HCT116 (cell line): Measurements from ENCODE around the gene S100A2. TPM values are rescaled to one million over a fixed set of nuclear protein-coding genes. Genes with fewer than 3 reads are reported as not detected.

ENCODE experiments used
- ATAC-seq: fragments of 200-7000 bp; cut with Tn5 transposase; 2 replicates; pipeline ENCODE4 v1.9.1; 2020; ENCODE audit warnings: mild to moderate bottlenecking, moderate library complexity
- BruUV-seq: library from RNA; stranded (reverse); fragments of 400-500 nt; replicated peaks from 2 replicates; lab custom pipeline; 2021; lab: Mats Ljungman, UMichigan
- CTCF ChIA-PET: fragments of 300-600 bp; sonication (Branson Sonifier 250); formaldehyde crosslinking; loops from one replicate; lab custom pipeline; 2021; ENCODE audit warnings: antibody characterized with exemption; lab: Charles Lee
- POLR2A ChIA-PET: fragments of 300-600, 350-600 bp; sonication (Branson Sonifier 250); formaldehyde crosslinking; loops from one replicate; lab custom pipeline; 2021; ENCODE audit warnings: antibody characterized with exemption; lab: Charles Lee
- RAD21 ChIA-PET, 2 experiments: fragments of 300-600 bp; sonication (Branson Sonifier 250); formaldehyde crosslinking; loops; one replicate each; lab custom pipeline; 2023; ENCODE audit warnings: low total read pairs in 2 of 2; ENCODE audit not compliant: uncharacterized antibody in 2 of 2, unreplicated experiment in 2 of 2, low non-redundant PET in 1 of 2; lab: Charles Lee
- DNase-seq: peaks from one replicate; pipeline ENCODE4 v3.0.0-alpha.2; 2010; ENCODE audit warnings: low read depth, low spot score
- H2AFZ ChIP-seq: fragments of 200-600 bp; shearing (Covaris generic), sonication (generic); 2 replicates; pipeline ENCODE4 v1.6.1; 2017; ENCODE audit warnings: low read depth, mixed run types, mixed read lengths, antibody characterized with exemption, low read length; ENCODE audit not compliant: poor library complexity, severe bottlenecking
- H3K27ac ChIP-seq: 2 replicates; pipeline ENCODE4 v1.5.1; 2012; ENCODE audit warnings: low read depth, low read length
- H3K27me3 ChIP-seq: fragments of 200-600 bp; sonication (generic); 2 replicates; pipeline ENCODE4 v1.6.1; 2016; ENCODE audit warnings: mixed run types, low read length, mixed read lengths; ENCODE audit not compliant: insufficient read depth
- H3K36me3 ChIP-seq, 2 experiments: fragments of 200-500 bp in 1 of 2; fragments of 200-600 bp in 1 of 2; sonication (Bioruptor generic) in 1 of 2; sonication (generic) in 1 of 2; 2 replicates each; pipeline versions ENCODE4 v1.5.1 to v1.6.1; 2014 to 2016; ENCODE audit warnings: low read length in 2 of 2, inconsistent platforms in 1 of 2, mixed read lengths in 1 of 2, mixed run types in 1 of 2; ENCODE audit not compliant: insufficient read depth in 2 of 2, control insufficient read depth in 1 of 2
- H3K4me1 ChIP-seq, 2 experiments: fragments of 200-600 bp in 1 of 2; sonication (generic) in 1 of 2; 2 replicates each; pipeline versions ENCODE4 v1.5.1 to v1.6.1; 2012 to 2017; ENCODE audit warnings: low read length in 2 of 2, inconsistent platforms in 1 of 2, mild to moderate bottlenecking in 1 of 2, mixed read lengths in 1 of 2, mixed run types in 1 of 2, moderate library complexity in 1 of 2; ENCODE audit not compliant: insufficient read depth in 2 of 2, control insufficient read depth in 1 of 2
- H3K4me2 ChIP-seq: fragments of 200-600 bp; sonication (generic); 2 replicates; pipeline ENCODE4 v1.6.1; 2017; ENCODE audit warnings: mixed run types, low read length, mixed read lengths
- H3K4me3 ChIP-seq, 2 experiments: fragments of 200-600 bp in 1 of 2; sonication (generic) in 1 of 2; replicated peaks in 1 of 2; 2 replicates each; pipeline ENCODE4 v1.5.1; 2011 to 2016; ENCODE audit warnings: low read length in 2 of 2, control low read depth in 1 of 2, low read depth in 1 of 2, mild to moderate bottlenecking in 1 of 2, mixed read lengths in 1 of 2, mixed run types in 1 of 2
- H3K79me2 ChIP-seq: fragments of 200-600 bp; sonication (generic); 2 replicates; pipeline ENCODE4 v1.6.1; 2017; ENCODE audit warnings: mild to moderate bottlenecking, mixed run types, low read length, moderate library complexity, mixed read lengths; ENCODE audit not compliant: insufficient read depth
- H3K9ac ChIP-seq: fragments of 200-600 bp; sonication (generic); 2 replicates; pipeline ENCODE4 v1.6.1; 2016; ENCODE audit warnings: low read length, mixed read lengths
- H3K9me2 ChIP-seq: fragments of 200-600 bp; sonication (generic), shearing (Covaris generic); 2 replicates; pipeline ENCODE4 v1.6.1; 2017; ENCODE audit warnings: mixed run types, mild to moderate bottlenecking, moderate library complexity; ENCODE audit not compliant: insufficient read depth
- H3K9me3 ChIP-seq, 2 experiments: fragments of 200-500 bp in 1 of 2; fragments of 200-600 bp in 1 of 2; sonication (Bioruptor generic) in 1 of 2; sonication (generic) in 1 of 2; 2 replicates each; pipeline ENCODE4 v1.6.1; 2014 to 2017; ENCODE audit warnings: low read length in 2 of 2, mixed read lengths in 2 of 2, inconsistent platforms in 1 of 2, low read depth in 1 of 2, mild to moderate bottlenecking in 1 of 2, mixed run types in 1 of 2, moderate library complexity in 1 of 2; ENCODE audit not compliant: control insufficient read depth in 1 of 2, insufficient read depth in 1 of 2
- H4K20me1 ChIP-seq: fragments of 200-600 bp; sonication (generic), shearing (Covaris generic); 2 replicates; pipeline ENCODE4 v1.6.1; 2017; ENCODE audit warnings: mixed run types, mild to moderate bottlenecking, moderate library complexity; ENCODE audit not compliant: insufficient read depth
- EZH2 ChIP-seq: fragments of 200-600 bp; sonication (generic); IDR thresholded peaks from 2 replicates; pipeline ENCODE4 v1.6.1; 2017; ENCODE audit warnings: antibody characterized with exemption, mixed run types
- EZH2phosphoT487 ChIP-seq: fragments of 200-600 bp; IDR thresholded peaks from 2 replicates; pipeline ENCODE4 v1.6.1; 2018; ENCODE audit warnings: antibody characterized with exemption, borderline replicate concordance
- FOSL1 ChIP-seq: IDR thresholded peaks from 2 replicates; pipeline ENCODE4 v1.6.1; 2012; ENCODE audit warnings: low read depth
- MAX ChIP-seq: IDR thresholded peaks from 2 replicates; pipeline ENCODE4 v1.6.1; 2012
- POLR2A ChIP-seq: IDR thresholded peaks from 2 replicates; pipeline ENCODE4 v1.7.0; 2011; ENCODE audit warnings: borderline replicate concordance; ENCODE audit not compliant: insufficient read depth, insufficient read length; ENCODE audit errors: extremely low read depth
- RAD21 ChIP-seq: IDR thresholded peaks from 2 replicates; pipeline ENCODE4 v1.6.1; 2012; ENCODE audit warnings: low read depth, mild to moderate bottlenecking
- TCF7L2 ChIP-seq: IDR thresholded peaks from 2 replicates; pipeline ENCODE4 v1.7.0; 2011; ENCODE audit warnings: borderline replicate concordance, inconsistent platforms; ENCODE audit not compliant: insufficient read depth, insufficient read length; ENCODE audit errors: extremely low read depth
- YY1 ChIP-seq: IDR thresholded peaks from 2 replicates; pipeline ENCODE4 v1.6.1; 2011; ENCODE audit warnings: low read length, low read depth, moderate library complexity, mild to moderate bottlenecking; ENCODE audit not compliant: insufficient replicate concordance; ENCODE audit errors: extremely low read depth
- ZBTB33 ChIP-seq: IDR thresholded peaks from 2 replicates; pipeline ENCODE4 v1.6.1; 2011; ENCODE audit warnings: mild to moderate bottlenecking, low read length, moderate library complexity; ENCODE audit not compliant: insufficient replicate concordance; ENCODE audit errors: extremely low read depth
- ZFX ChIP-seq: fragments of 450-650 bp; IDR thresholded peaks from 2 replicates; pipeline ENCODE4 v1.6.1; 2017
- ZNF274 ChIP-seq: fragments of 200-500 bp; sonication (Bioruptor generic); IDR thresholded peaks from 2 replicates; pipeline ENCODE4 v1.6.1; 2014; ENCODE audit warnings: mild to moderate bottlenecking, low read depth, low read length, inconsistent platforms
- intact Hi-C: fragments of 100-400 bp; cut with micrococcal nuclease; formaldehyde crosslinking; loops from 2 replicates; pipeline ENCODE4 v1.10.0; 2022
- total RNA-seq: library from RNA; stranded (reverse); gene quantifications from one replicate; pipeline ENCODE4 v1.2.1, GENCODE V29; 2021; ENCODE audit not compliant: unreplicated experiment
- TF ChIP-seq, protein P1 (sequence below), 3 experiments: fragments of 200-600 bp in 1 of 3; sonication (generic) in 1 of 3; IDR thresholded peaks in 2 of 3; conservative IDR thresholded peaks in 1 of 3; 2 replicates each; pipeline ENCODE4 v1.5.1; 2012 to 2017; ENCODE audit warnings: low read depth in 2 of 3, low read length in 2 of 3, antibody characterized with exemption in 1 of 3, borderline replicate concordance in 1 of 3, control low read depth in 1 of 3, mild to moderate bottlenecking in 1 of 3, mixed read lengths in 1 of 3, mixed run types in 1 of 3, moderate library complexity in 1 of 3; ENCODE audit not compliant: insufficient read depth in 1 of 3

Gene S100A2
- total RNA-seq, 1 experiment from 2014 or later: 24.8 TPM

GRCh38 chr1:153560241-153560640 lies 5.4 kb downstream of the S100A2 start:
- BruUV-seq: no TSS peak
- ATAC-seq: no peak
- H3K9me2 ChIP-seq: no peaks in the 10 kb centered on the region
- intact Hi-C loops: no loop called here
- no peak overlapping the region for H2AFZ ChIP-seq
- H3K27ac ChIP-seq: no peak overlapping the region
- DNase-seq: no peak
- no peaks in the 10 kb centered on the region for H4K20me1 ChIP-seq
- no peaks in the 10 kb centered on the region for H3K79me2 ChIP-seq
- ChIA-PET CTCF (no interaction called here), POLR2A (interaction anchor here (1.6 to 4.0 kb wide), 2 partner anchors 25 kb away, joined by 12 to 16 read pairs; partner anchors contain the start of gene S100A6), RAD21 (interaction anchor here (0.7 kb wide), 2 partner anchors 19 to 22 kb away, joined by 4 read pairs; partner anchors contain the start of gene S100A5 (in 1 of the 2))
- no peak overlapping the region for H3K4me2 ChIP-seq
- H3K9me3 ChIP-seq: no peaks in the 10 kb centered on the region
- H3K36me3 ChIP-seq: no peaks in the 10 kb centered on the region
- no peaks in the 10 kb centered on the region for H3K27me3 ChIP-seq
- peaks cover 25 to 41% of the 10 kb centered on the region in 2 experiments for H3K4me1 ChIP-seq
- TF ChIP-seq, protein P1, sequence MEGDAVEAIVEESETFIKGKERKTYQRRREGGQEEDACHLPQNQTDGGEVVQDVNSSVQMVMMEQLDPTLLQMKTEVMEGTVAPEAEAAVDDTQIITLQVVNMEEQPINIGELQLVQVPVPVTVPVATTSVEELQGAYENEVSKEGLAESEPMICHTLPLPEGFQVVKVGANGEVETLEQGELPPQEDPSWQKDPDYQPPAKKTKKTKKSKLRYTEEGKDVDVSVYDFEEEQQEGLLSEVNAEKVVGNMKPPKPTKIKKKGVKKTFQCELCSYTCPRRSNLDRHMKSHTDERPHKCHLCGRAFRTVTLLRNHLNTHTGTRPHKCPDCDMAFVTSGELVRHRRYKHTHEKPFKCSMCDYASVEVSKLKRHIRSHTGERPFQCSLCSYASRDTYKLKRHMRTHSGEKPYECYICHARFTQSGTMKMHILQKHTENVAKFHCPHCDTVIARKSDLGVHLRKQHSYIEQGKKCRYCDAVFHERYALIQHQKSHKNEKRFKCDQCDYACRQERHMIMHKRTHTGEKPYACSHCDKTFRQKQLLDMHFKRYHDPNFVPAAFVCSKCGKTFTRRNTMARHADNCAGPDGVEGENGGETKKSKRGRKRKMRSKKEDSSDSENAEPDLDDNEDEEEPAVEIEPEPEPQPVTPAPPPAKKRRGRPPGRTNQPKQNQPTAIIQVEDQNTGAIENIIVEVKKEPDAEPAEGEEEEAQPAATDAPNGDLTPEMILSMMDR (IDR thresholded peaks at IDR 0.05 in 2 of 3, conservative IDR thresholded peaks at IDR 0.05 in 1 of 3; ENCODE audit: borderline replicate concordance in 1 of 3, insufficient read depth in 1 of 3, low read depth in 2 of 3, low read length in 2 of 3): no peak
- no peak for TF ChIP-seq ZNF274
- no peak overlapping the region for H3K9ac ChIP-seq
- no peak overlapping the region for H3K4me3 ChIP-seq

GRCh38 chr1:153557877-153558276 lies 7.8 kb downstream of the S100A2 start:
- POLR2A ChIA-PET: interaction anchor here (1.7 to 4.0 kb wide), 3 partner anchors 8 to 22 kb away, joined by 7 to 16 read pairs (median 8); partner anchors contain the start of gene S100A6
- no peaks in the 10 kb centered on the region for H3K9me3 ChIP-seq
- no peaks in the 10 kb centered on the region for H3K79me2 ChIP-seq
- CTCF ChIA-PET: no interaction called here
- no peaks in the 10 kb centered on the region for H4K20me1 ChIP-seq
- no peak overlapping the region for H3K27ac ChIP-seq
- H3K9ac ChIP-seq: no peak overlapping the region
- no peaks in the 10 kb centered on the region for H3K36me3 ChIP-seq
- intact Hi-C loops: no loop called here
- no peaks in the 10 kb centered on the region for H3K27me3 ChIP-seq
- H3K9me2 ChIP-seq: no peaks in the 10 kb centered on the region
- ATAC-seq (no peak), DNase-seq (no peak)
- no peak overlapping the region for H2AFZ ChIP-seq
- H3K4me1 ChIP-seq: peaks cover 16 to 39% of the 10 kb centered on the region in 2 experiments
- no peak overlapping the region for H3K4me3 ChIP-seq
- no TSS peak for BruUV-seq
- RAD21 ChIA-PET: no interaction called here
- no peak overlapping the region for H3K4me2 ChIP-seq
- TF ChIP-seq ZFX (no peak), TCF7L2 (no peak), ZNF274 (no peak), EZH2 (no peak), FOSL1 (no peak), EZH2phosphoT487 (no peak), ZBTB33 (no peak), POLR2A (no peak), YY1 (no peak), MAX (no peak), RAD21 (no peak)
- TF ChIP-seq, protein P1 (IDR thresholded peaks at IDR 0.05 in 2 of 3, conservative IDR thresholded peaks at IDR 0.05 in 1 of 3; ENCODE audit: borderline replicate concordance in 1 of 3, insufficient read depth in 1 of 3, low read depth in 2 of 3, low read length in 2 of 3): no peak
